T-helper 1 cell (primary cell): ENCODE results near the gene CCT5.
"Not testable (repeated sequence)": the region's sequence is repeated elsewhere in the genome, so short reads cannot be mapped to it uniquely, and the experiment has no call there.

Experiments used
- DNase-seq, 5 donors: peaks; one replicate each; pipeline ENCODE4 v3.0.0-alpha.2; 2012 to 2020

The CCT5 gene

DNA sequence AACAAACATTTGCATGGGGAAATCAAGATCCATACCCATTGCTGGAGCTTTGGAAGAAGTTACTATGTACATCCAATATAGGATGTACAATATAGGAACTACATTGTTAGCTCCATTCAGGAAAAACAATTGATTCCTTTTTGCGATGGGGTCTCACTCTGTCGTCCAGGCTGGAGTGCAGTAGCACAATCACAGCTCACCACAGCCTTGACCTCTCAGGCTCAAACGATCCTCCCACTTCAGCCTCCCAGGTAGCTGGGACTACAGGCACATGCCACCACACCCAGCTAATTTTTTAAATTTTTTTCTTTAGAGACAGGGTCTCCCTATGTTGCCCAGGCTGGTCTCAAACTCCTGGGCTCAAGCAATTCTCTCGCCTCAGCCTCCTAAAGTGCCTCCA lies 2.9 kb upstream of the CCT5 start:
- DNase-seq = not testable (repeated sequence)

DNA sequence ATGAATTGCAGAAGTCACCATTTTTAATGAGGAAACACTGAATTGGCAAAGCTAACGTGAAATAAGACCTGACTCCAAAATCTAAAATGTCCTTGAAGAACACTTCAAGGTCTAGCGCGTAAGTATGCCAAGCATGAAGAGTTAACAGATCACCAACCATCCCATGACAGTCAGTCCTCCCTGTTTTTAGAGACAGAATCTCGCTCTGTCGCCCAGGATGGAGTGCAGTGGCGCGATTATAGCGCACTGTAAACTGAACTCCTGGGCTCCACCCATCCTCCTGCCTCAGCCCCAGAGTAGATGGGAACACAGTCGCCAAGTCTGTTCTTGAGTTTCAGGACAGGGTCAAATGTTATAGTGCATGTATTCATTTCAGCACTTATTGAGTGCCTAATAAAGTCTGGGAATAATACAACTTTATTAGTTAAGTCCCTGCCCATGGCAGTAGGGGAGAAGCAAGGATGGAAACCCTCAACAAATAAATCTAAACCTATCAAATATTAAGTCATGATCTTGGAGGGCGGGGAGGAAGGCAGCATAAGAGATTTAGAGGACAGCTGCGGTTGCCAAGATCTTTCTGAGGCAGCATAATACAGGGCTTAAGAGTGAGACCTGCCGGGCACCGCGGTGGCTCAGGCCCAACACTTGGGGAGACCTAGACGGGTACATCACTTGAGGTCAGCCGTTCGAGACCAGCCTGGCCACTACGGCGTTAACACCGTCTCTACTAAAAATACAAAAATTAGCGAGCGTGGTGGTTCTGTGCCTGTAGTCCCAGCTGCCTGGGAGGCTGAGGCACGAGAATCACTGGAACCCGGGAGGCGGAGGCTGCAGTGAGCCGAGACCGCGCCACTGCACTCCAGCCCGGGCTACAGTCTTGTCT lies 1.5 kb upstream of the CCT5 start:
- no peak for DNase-seq

DNA sequence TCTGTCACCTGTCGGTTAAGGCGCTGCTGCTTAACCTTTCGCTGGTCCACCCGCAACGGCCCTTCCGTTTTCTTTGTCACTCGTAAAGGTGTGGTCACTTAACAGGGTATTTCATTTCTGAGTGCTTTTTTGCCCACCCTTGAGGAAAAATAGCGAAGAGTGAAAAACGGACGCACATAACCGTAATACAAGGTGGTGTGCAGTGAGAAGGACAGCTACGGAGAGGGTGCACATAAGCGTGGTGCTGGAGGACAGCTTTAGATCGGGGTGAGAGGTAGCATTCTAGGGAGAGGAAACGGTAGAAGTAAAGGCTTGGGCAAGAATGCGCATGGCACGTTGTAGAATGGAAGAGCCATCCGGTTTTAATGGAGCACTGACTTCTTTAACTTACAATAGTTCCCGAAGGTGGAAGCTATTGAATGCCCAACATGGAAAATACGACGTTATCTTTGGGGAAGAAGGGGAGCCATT lies 761 bp downstream of the CCT5 start:
- peak in 2 of 5 donors; percentile 18 to 45 for DNase-seq

DNA sequence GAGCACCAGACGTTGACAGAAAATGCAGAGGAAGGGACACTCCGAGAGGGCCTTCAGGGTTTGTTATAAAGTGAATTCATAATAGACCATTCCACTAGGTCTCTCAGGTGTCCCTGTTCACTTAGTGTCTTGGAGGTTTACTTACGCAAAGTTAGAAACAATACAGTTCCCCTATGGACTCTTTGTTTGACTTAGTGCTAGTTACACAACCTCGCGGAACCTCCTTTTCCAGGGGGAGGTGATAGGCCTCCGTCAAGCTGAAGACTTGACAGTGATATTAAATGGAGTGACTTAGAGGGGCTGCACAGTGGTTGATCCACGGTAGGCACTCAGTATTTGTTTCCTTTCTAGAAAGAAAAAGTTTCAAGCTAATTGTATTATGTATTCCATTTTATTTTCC lies 1.3 kb downstream of the CCT5 start:
- no peak for DNase-seq

DNA sequence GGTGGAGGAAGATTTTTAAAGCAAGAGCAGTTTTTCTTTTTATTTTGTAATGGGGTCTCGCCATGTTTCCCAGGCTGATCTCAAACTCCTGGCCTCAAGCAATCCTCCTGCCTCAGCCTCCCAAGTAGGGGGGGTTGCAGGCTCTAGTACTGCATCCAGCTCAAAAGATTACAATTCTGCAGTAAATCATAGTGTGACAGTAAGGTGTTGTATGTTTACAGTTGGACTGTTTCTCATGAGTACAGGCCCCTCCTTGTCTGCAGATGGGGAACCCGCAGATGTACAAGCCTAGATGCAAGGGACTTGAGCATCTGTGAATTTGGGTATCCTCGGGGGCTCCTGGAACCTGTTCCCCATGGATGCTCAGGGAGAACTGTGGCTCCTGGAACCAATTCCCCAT lies 3.3 kb downstream of the CCT5 start:
- no peak for DNase-seq

DNA sequence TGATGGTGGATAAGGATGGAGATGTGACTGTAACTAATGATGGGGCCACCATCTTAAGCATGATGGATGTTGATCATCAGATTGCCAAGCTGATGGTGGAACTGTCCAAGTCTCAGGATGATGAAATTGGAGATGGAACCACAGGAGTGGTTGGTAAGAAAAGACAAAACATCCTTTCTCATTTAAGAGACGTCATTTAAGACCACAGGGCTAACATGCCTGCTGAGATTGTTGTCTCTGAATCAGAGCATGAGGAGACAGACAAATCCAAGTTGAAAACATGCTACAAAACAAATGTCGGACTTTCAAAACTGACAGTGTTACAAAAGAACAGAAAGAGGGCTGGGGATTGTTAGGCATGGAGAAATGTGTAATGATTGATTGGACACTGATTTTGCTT lies 4.6 kb downstream of the CCT5 start:
- DNase-seq = no peak

DNA sequence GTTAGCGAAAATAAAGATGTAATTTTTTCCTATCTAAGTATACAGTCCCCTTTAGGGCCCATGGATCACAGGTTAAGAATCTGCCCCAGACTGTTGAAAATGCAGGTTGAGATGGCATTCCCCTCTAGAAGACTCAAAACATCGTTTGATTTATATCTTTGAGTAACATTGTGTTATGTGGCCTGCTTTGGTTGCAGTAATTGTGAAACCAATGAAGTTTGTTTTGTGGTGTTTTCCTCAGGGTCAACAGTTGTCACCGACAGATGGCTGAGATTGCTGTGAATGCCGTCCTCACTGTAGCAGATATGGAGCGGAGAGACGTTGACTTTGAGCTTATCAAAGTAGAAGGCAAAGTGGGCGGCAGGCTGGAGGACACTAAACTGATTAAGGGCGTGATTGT lies 7.8 kb downstream of the CCT5 start:
- DNase-seq = no peak

DNA sequence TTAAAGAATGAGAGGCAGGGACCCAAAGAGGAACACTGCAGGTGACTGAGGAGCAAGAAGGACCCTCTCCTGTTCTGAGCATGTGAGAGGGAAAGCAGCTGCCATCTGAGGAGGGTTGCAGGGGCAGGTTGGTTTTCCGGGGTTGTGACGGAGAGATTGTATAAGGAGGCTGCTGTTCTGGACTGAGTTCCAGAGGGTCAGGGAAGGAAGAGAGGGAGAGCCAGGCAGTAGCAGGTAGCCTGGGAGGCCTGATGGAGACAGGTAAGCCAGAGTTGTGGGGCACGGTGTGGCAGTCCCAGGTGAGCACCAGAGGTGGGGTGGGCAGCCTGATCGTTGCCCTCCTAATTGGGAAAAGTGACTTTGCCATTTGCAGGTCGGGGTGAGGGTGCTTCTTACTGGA lies 9.8 kb downstream of the CCT5 start:
- DNase-seq = no peak

DNA sequence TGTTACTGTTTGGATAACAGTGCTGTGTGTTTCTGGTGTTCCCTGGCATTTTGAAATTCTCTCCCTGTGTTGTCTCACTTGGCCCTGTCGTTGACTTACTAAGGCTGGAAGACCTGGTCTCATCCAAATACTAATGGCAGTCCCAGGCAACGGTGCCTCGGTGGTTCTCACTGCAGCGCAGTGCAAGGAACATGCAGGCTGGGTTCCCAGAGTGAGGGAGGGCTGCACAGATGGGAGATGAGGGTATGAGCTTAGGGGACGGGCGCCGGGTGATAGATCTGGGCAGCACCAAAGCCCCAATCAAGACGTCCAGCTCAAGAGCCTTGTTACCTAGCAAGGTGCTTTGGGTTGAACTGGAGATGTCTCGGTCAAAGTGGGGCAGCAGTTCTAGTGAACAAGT lies 11.0 kb downstream of the CCT5 start:
- DNase-seq = no peak

DNA sequence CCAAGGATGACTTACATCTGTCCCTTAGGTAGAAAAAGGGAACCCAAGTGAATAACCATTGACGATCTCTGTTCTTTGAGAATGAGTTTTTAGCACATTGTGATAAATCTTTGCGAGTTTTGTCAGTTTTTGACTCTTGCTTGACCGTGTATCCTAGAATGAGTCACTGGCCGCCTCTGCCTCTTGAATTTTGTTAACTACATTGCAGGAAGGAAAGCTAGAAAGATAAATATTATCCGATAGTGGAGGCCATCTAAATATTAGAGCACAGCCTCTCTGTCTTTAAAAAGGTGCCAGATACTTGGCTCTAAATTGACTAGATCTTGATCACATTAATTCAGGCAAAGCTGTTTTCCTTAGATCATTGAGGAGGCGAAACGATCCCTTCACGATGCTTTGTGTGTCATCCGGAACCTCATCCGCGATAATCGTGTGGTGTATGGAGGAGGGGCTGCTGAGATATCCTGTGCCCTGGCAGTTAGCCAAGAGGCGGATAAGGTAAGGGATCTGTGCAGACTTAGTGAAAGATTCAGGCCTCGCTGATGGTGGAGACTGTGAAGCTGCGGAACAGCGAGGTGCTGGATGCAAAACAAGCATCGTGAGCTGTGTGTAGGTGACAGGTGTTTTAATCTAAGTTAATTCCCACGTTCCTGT lies 12.2 kb downstream of the CCT5 start:
- DNase-seq = no peak

DNA sequence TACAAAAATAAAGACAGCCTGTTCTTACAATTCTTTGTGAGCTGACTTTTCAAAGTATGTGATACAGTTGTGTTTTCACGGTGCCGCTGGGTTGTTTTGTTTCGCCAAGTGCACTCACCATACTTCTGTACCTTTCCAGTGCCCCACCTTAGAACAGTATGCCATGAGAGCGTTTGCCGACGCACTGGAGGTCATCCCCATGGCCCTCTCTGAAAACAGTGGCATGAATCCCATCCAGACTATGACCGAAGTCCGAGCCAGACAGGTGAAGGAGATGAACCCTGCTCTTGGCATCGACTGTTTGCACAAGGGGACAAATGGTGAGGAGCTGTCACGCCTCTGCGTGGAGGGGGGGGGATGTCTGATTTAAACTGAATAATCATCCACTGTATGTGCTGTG lies 12.9 kb downstream of the CCT5 start:
- no peak for DNase-seq

DNA sequence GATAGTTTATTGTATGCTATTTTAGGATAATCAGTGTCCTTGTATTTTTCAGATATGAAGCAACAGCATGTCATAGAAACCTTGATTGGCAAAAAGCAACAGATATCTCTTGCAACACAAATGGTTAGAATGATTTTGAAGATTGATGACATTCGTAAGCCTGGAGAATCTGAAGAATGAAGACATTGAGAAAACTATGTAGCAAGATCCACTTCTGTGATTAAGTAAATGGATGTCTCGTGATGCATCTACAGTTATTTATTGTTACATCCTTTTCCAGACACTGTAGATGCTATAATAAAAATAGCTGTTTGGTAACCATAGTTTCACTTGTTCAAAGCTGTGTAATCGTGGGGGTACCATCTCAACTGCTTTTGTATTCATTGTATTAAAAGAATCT lies 14.5 kb downstream of the CCT5 start:
- DNase-seq = no peak

DNA sequence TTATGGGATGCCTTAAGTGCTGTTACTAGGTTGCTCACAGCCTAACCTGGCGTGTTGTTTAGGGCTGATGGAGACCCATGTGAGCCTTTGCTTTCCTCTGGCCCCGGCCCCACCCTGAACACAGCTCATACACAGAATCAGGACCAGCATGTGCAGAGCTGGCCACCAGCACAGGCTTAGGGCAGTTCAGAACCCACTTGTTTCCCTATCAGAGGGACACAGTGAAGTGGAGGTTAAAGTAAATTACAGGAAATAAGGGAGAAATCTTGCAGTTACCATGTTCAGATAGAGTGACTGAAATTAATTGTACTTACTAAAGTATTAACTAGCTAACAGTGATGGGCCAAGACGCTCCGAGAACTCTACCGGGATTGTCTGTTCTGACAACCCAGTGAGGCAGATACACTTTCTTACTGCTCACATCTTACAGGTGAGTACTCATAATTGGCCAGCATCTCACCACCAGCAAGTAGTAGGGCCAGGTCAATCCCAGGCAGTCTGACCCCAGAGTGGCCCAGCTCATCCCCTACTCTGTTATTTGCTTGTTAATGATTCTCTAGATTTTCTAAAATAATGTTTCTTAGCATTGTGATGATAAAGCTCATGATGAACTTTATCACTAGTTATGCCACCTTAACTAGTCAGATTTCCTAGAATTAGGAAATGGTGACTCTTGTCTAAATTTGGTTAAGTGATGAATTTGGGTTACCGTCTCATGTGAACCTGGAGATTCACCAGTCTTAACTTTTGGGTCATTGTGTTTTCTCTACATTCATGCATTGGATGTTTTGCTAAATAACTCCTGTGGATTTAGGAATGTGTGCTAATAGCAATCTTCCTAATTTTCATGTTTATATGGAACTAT lies 15.4 kb downstream of the CCT5 start:
- no peak for DNase-seq

DNA sequence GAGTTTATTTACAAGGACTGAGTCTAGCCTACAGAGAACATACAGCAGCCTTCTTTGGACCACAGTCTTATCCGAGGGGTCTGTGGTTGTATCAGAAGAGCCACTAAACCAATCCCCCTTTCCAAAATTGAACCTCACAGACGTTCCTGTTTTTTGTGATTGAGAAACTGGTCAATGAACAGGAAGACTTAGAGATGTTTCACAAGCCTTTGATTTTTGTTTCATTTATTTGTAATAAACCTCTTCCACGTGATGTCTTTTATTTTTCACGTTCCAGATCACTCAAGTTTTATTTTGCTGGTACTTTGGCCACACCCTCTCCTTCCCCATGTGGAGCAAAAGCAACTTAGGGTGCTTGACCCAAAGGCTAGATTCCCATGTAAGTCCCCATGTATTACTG lies 16.1 kb downstream of the CCT5 start:
- DNase-seq = no peak

DNA sequence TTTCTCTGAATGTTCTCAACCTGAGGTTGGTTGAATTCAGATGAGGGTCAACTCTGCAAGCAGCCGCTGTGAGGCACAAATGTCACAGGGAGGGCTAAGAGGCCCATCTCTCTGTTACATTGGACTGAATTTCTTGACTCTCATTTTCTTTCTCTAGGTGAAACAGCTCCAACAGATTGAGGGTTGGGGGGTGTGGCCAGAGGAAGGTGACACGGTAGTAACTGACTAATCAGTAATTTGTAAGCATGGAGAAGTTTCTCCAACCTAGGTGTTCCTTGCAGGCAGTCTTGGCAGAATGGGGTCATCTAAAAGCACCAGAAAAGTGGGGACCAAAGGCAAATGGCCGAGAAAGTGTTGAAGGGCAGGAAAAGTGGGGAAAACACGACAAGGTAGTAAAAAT lies 16.8 kb downstream of the CCT5 start:
- no peak for DNase-seq

DNA sequence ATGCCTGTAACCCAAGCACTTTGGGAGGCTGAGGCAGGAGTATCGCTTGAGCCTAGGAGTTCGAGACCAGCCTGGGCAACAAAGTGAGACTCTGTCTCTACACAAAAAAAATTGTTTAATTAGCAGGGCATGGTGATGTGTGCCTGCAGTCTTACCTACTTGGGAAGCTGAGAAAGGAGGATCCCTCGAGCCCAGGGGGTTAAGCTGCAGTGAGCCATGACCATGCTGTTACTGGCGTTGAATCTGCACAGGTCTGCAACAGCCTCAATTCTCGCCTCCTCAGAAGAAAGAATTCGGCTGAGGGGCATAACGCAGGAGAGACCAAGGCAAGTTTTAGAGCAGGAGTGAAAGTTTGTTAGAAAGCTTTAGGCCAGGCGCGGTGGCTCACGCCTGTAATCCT lies 18.0 kb downstream of the CCT5 start:
- no peak for DNase-seq

DNA sequence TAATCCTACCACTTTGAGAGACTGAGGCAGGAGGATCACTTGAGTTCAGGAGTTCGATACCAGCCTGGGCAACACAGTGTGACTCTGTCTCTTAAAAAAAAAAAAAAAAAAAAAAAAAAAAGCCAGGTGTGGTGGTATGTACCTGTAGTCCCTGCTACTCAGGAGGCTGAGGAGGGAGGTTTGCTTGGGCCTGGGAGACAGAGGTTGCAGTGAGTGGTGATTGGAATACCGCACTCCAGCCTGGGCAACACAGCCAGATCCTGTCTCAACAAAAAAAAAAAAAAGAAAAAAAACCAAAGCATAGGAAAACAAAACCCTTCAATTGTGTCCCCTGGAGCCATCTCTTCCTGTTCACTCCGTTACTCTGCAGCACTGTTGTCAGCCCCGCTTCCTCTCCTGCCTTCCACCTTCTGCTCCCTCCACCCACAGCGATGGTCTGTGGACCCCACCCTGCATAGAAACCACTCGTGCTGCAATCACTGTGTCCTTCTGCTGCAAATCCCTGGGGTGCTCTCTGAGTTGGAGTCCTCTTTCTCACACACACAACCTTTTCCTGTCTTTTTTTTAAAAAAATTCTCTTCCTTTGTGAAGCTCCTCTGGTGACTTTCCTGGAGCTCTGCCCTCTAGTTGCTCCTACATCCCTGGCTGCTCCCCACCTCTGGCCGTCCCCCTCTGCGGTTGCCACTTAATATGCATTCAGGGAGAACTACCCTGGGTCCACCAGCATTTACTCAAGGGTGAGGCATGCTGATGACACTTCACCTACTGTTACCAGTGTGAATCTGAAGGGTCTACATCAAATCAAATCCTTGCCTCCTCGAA lies 22.2 kb downstream of the CCT5 start:
- DNase-seq = no peak

DNA sequence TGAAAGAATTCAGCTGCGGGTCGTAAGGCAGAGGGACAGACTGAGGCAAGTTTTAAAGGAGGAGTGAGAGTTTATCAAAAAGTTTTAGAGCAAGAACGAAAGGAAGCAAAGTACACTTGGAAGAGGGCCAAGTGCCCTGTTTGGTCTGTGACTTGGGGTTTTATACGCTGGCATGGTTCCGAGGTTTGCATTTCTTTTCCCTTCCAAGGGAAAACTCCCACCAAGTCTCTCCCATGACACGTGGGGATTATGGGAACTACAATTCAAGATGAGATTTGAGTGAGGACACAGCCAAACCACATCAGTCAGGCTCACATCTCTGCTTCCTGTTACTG lies 22.8 kb downstream of the CCT5 start:
- DNase-seq = not testable (repeated sequence)

DNA sequence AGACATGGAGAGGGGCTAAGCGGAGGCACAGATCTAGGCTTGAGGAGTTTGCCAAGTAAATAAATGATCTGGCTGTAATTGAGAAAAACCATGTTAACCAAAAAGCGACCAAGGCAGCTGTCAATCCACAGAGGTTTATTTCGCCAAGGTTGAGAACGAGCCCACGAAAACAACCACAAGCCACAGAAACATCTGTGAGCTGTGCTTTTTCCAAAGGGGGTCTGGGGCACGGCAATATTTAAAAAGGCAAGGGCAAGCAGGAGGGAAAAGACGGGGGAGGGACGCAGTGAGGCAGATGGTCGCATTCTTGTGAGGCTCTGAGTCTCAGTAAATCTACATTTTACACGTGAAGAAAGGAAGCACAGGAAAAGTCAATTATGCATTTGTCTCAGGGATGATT lies 25.4 kb downstream of the CCT5 start:
- DNase-seq = no peak

DNA sequence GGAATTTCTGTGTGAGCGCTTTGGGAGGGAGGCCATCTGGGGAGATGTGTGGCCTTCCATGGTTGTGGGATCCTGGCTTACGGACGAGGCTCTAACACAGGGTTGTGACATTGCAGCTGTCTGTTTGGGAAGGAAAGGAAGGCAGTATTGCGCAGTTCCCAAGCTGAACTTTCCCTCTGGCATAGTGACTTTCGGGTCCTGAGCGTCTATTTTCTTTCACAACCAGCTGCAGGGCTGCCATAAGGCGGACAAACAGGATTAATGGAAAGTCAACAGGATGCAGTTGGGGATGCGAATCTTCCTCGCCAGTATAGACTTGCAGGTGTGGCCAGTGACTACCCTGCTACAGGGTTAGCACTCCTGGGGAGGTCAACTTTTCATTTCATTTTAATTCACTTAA lies 25.9 kb downstream of the CCT5 start:
- DNase-seq = no peak

DNA sequence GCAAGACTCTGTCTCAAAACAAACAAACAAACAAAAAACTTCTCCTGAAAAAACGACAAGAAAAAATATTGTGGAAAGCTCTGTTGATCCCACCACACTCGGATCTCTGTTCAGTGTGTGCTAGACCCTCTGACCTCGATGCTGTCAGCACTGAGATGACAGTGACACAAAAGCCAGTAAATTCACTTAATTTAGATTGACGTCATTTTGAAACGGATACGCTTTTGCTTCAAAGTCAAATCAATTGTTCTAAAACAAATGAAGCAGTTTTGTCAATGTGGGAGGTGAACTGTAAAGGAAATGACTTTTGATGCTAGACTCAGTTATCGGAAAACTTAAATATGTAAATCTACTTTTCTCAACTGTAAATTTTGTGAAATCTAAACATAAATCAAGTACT lies 26.6 kb downstream of the CCT5 start:
- DNase-seq = no peak

DNA sequence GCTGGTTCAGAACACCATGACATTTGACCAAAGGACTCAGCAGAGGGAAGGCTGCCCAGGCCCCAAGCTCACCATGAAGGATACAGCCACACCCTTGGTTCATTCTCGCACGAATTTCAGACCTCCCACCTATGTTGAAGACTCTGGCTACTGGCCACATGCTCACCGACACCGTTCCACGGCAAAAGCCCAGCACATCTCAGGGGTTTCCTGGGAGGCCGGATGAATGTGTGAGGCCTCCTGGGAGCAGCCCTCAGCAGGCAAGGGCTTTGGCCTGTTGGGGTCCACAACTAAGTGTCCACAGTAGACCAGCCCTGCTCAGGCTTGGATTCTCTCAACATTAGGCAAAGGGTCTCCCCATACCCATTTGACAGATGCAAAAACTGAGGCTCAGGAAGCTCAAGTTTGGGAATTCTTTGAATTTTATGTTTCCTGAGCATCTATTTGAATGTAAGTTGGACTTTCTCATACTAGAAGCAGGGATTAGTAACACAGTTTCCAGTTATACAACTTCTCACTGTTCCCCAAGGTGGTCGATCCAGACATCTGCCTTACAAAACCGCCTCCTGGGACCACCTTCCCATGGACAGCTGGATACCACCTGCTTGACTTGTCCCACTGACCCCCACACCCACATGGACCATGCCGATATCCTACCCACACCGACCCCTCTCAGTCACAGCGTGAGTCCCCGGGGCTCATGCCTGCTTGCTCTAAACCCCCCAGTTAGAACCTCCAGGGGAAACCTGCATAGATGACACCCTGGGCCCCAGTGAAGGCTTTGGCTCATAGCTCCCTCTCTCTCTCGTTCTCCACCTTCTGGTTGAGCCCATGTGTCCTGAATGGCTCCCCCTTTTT lies 27.9 kb downstream of the CCT5 start:
- DNase-seq = no peak
